HepG2 (cell line): Measurements from ENCODE around the gene MCM8. TPM values are rescaled to one million over a fixed set of nuclear protein-coding genes. Genes with fewer than 3 reads are reported as not detected.

ENCODE experiments used
- AKAP8 ChIP-seq: sonication (generic); formaldehyde crosslinking; IDR thresholded peaks from 2 replicates; pipeline ENCODE4 v1.5.1; 2020; ENCODE audit warnings: mild to moderate bottlenecking, missing genetic modification reagents
- HIVEP1 ChIP-seq: sonication (generic); formaldehyde crosslinking; IDR thresholded peaks from 2 replicates; pipeline ENCODE4 v1.4.0; 2020; ENCODE audit warnings: mild to moderate bottlenecking, missing genetic modification reagents
- IRF2 ChIP-seq: IDR thresholded peaks from 2 replicates; pipeline ENCODE4 v1.6.1; 2018; ENCODE audit warnings: missing genetic modification reagents, missing compliant biosample characterization
- JUND ChIP-seq: sonication (generic); formaldehyde crosslinking; IDR thresholded peaks from 2 replicates; pipeline ENCODE4 v1.8.0; 2022; ENCODE audit warnings: mild to moderate bottlenecking, missing genetic modification reagents
- MIXL1 ChIP-seq: IDR thresholded peaks from 2 replicates; pipeline ENCODE4 v1.6.1; 2016
- NR1H2 ChIP-seq: sonication (generic); formaldehyde crosslinking; IDR thresholded peaks from 2 replicates; pipeline ENCODE4 v1.8.1; 2022; ENCODE audit warnings: low read depth, missing genetic modification reagents, borderline replicate concordance
- PHF21A ChIP-seq: sonication (generic); formaldehyde crosslinking; IDR thresholded peaks from 2 replicates; pipeline ENCODE4 v1.5.0; 2020; ENCODE audit warnings: mild to moderate bottlenecking, missing genetic modification reagents
- SRF ChIP-seq: IDR thresholded peaks from 2 replicates; pipeline ENCODE4 v1.6.1; 2011; ENCODE audit warnings: mild to moderate bottlenecking, low read depth, low read length, moderate library complexity
- SRSF4 ChIP-seq: fragments of 200-400 bp; formaldehyde crosslinking; IDR thresholded peaks from one replicate; pipeline ENCODE4 v1.6.1; 2018; ENCODE audit warnings: mild to moderate bottlenecking, low read depth, low read length, moderate library complexity; ENCODE audit not compliant: poor library complexity, severe bottlenecking
- SUZ12 ChIP-seq: fragments of 150-350 bp; IDR thresholded peaks from 2 replicates; pipeline ENCODE4 v1.6.1; 2014; ENCODE audit warnings: low read depth, low read length
- ZBTB3 ChIP-seq: sonication (generic); formaldehyde crosslinking; IDR thresholded peaks from 2 replicates; pipeline ENCODE4 v1.4.0; 2020; ENCODE audit warnings: low read depth, mild to moderate bottlenecking, moderate library complexity, missing genetic modification reagents, borderline replicate concordance
- ZNF383 ChIP-seq: sonication (generic); formaldehyde crosslinking; IDR thresholded peaks from 2 replicates; pipeline ENCODE4 v1.4.0; 2020; ENCODE audit warnings: missing genetic modification reagents, mild to moderate bottlenecking, borderline replicate concordance
- ZSCAN21 ChIP-seq: sonication (generic); formaldehyde crosslinking; IDR thresholded peaks from 2 replicates; pipeline ENCODE4 v1.8.0; 2022; ENCODE audit warnings: mild to moderate bottlenecking, missing genetic modification reagents, moderate library complexity, borderline replicate concordance
- polyA plus RNA-seq, 8 experiments: library from polyadenylated mRNA; depleted of rRNA in 3 of 8; stranded (reverse) in 7 of 8; unstranded in 1 of 8; fragments of >200 nt; fragmentation: Illumina TruSeq in 4 of 8; extraction: Trizol in 4 of 8; gene quantifications; 2 replicates each; pipeline versions ENCODE4 v1.2.1 to v1.2.3, GENCODE V29; 2011 to 2016; ENCODE audit warnings: low read depth in 4 of 8, missing spikeins in 1 of 8, mixed read lengths in 1 of 8; ENCODE audit not compliant: insufficient read depth in 1 of 8
- total RNA-seq, 5 experiments: library from RNA; depleted of rRNA; stranded (reverse); fragments of >200 nt; fragmentation: Illumina TruSeq; extraction: Trizol; gene quantifications; 2 replicates each; pipeline ENCODE4 v1.2.3, GENCODE V29; 2016; ENCODE audit warnings: low read depth in 1 of 5
- TF ChIP-seq, protein P1 (sequence below): sonication (generic); formaldehyde crosslinking; IDR thresholded peaks from 2 replicates; pipeline ENCODE4 v1.4.0; 2020; ENCODE audit warnings: missing genetic modification reagents
- TF ChIP-seq, protein P2 (sequence below): sonication (generic); formaldehyde crosslinking; IDR thresholded peaks from 2 replicates; pipeline ENCODE4 v1.4.0; 2020; ENCODE audit warnings: mild to moderate bottlenecking, missing genetic modification reagents
- TF ChIP-seq, protein P3 (sequence below): sonication (generic); formaldehyde crosslinking; IDR thresholded peaks from 2 replicates; pipeline ENCODE4 v1.8.1; 2023; ENCODE audit warnings: mild to moderate bottlenecking, inconsistent platforms, moderate library complexity, missing genetic modification reagents, borderline replicate concordance
- TF ChIP-seq, protein P4 (sequence below): IDR thresholded peaks from 2 replicates; pipeline ENCODE4 v1.6.1; 2016; ENCODE audit warnings: missing biosample characterization, missing genetic modification reagents, low read depth
- TF ChIP-seq, protein P5 (sequence below): sonication (generic); formaldehyde crosslinking; conservative IDR thresholded peaks from 2 replicates; pipeline ENCODE4 v1.4.0; 2020; ENCODE audit warnings: missing genetic modification reagents
- TF ChIP-seq, protein P6 (sequence below): sonication (generic); formaldehyde crosslinking; IDR thresholded peaks from 2 replicates; pipeline ENCODE4 v1.9.0; 2021; ENCODE audit warnings: missing genetic modification reagents, mild to moderate bottlenecking, borderline replicate concordance

The MCM8 gene
- total and polyA plus RNA-seq, 2 of the 13 experiments (the other 11 are each of a cell fraction or from before 2014, with no cell fraction given): 11.5 to 59.3 TPM

DNA sequence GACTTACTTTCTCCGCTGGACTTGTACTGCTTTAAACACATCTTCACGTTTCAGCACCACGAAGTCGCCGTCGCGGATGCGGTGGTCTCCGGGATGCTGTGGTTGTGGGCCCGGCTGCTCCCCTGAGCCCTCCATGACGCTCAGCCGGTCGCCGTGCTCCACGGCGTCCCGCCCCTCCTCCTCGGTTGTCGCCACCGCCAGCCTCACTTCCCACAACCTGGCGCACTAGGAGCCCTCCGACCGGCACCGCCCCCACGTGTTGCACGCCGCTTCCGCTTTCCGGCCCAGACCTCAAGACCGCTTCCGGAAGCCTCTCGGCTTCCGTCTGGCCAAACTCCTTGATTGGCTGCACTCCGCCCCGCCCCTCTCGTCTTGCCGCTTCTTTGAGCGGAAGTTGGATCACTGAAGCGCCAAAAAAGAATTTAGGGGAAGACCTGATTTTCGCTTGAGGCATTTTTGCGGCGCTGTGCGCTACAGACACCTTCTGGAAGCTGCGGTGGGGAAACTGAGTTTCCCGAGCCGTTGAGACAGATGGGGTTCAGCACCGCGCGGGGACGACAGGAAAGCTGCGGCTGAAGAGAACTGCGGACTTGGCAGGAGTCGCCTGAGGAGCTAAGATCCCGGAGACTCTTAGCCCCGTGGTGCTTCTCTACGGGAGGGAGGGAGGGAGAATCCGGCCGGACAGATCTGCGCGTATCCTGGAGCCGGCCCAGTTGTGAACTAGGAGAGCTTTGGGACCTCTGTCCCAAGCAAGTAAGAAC, at the start of gene MCM8, which contains the start of gene TRMT6 (continued):
- TF ChIP-seq, protein P1, sequence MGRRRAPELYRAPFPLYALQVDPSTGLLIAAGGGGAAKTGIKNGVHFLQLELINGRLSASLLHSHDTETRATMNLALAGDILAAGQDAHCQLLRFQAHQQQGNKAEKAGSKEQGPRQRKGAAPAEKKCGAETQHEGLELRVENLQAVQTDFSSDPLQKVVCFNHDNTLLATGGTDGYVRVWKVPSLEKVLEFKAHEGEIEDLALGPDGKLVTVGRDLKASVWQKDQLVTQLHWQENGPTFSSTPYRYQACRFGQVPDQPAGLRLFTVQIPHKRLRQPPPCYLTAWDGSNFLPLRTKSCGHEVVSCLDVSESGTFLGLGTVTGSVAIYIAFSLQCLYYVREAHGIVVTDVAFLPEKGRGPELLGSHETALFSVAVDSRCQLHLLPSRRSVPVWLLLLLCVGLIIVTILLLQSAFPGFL (CRISPR knock-in tag): no peak
- TF ChIP-seq, protein P2, sequence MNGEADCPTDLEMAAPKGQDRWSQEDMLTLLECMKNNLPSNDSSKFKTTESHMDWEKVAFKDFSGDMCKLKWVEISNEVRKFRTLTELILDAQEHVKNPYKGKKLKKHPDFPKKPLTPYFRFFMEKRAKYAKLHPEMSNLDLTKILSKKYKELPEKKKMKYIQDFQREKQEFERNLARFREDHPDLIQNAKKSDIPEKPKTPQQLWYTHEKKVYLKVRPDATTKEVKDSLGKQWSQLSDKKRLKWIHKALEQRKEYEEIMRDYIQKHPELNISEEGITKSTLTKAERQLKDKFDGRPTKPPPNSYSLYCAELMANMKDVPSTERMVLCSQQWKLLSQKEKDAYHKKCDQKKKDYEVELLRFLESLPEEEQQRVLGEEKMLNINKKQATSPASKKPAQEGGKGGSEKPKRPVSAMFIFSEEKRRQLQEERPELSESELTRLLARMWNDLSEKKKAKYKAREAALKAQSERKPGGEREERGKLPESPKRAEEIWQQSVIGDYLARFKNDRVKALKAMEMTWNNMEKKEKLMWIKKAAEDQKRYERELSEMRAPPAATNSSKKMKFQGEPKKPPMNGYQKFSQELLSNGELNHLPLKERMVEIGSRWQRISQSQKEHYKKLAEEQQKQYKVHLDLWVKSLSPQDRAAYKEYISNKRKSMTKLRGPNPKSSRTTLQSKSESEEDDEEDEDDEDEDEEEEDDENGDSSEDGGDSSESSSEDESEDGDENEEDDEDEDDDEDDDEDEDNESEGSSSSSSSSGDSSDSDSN (CRISPR knock-in tag): peak; percentile 93
- TF ChIP-seq, protein P3, sequence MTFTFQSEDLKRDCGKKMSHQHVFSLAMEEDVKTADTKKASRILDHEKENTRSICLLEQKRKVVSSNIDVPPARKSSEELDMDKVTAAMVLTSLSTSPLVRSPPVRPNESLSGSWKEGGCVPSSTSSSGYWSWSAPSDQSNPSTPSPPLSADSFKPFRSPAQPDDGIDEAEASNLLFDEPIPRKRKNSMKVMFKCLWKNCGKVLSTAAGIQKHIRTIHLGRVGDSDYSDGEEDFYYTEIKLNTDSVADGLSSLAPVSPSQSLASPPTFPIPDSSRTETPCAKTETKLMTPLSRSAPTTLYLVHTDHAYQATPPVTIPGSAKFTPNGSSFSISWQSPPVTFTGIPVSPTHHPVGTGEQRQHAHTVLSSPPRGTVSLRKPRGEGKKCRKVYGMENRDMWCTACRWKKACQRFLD (CRISPR knock-in tag): peak; percentile 90; the same call in 1 of the 2 replicates
- TF ChIP-seq SUZ12: no peak
- no peak for TF ChIP-seq SRSF4
- TF ChIP-seq IRF2 (CRISPR knock-in tag): peak; percentile 98
- peak; percentile 94; the same call in 1 of the 2 replicates for TF ChIP-seq ZBTB3 (CRISPR knock-in tag)
- TF ChIP-seq JUND (CRISPR knock-in tag): no peak
- TF ChIP-seq, protein P4, sequence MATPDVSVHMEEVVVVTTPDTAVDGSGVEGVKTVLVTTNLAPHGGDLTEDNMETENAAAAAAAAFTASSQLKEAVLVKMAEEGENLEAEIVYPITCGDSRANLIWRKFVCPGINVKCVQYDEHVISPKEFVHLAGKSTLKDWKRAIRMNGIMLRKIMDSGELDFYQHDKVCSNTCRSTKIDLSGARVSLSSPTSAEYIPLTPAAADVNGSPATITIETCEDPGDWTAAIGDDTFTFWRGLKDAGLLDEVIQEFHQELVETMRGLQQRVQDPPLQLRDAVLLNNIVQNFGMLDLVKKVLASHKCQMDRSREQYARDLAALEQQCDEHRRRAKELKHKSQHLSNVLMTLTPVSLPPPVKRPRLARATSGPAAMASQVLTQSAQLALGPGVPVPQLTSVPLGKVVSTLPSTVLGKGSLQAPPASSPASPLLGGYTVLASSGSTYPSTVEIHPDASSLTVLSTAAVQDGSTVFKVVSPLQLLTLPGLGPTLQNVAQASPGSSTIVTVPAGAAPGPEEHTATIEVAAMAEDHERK: peak; percentile 79
- TF ChIP-seq, protein P5, sequence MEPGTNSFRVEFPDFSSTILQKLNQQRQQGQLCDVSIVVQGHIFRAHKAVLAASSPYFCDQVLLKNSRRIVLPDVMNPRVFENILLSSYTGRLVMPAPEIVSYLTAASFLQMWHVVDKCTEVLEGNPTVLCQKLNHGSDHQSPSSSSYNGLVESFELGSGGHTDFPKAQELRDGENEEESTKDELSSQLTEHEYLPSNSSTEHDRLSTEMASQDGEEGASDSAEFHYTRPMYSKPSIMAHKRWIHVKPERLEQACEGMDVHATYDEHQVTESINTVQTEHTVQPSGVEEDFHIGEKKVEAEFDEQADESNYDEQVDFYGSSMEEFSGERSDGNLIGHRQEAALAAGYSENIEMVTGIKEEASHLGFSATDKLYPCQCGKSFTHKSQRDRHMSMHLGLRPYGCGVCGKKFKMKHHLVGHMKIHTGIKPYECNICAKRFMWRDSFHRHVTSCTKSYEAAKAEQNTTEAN (CRISPR knock-in tag): peak; percentile 75; the same call in 1 of the 2 replicates
- TF ChIP-seq NR1H2: peak; percentile 20; the same call in 1 of the 2 replicates
- peak; percentile 94 for TF ChIP-seq PHF21A (CRISPR knock-in tag)
- TF ChIP-seq ZSCAN21 (CRISPR knock-in tag): peak; percentile 97
- TF ChIP-seq, protein P6, sequence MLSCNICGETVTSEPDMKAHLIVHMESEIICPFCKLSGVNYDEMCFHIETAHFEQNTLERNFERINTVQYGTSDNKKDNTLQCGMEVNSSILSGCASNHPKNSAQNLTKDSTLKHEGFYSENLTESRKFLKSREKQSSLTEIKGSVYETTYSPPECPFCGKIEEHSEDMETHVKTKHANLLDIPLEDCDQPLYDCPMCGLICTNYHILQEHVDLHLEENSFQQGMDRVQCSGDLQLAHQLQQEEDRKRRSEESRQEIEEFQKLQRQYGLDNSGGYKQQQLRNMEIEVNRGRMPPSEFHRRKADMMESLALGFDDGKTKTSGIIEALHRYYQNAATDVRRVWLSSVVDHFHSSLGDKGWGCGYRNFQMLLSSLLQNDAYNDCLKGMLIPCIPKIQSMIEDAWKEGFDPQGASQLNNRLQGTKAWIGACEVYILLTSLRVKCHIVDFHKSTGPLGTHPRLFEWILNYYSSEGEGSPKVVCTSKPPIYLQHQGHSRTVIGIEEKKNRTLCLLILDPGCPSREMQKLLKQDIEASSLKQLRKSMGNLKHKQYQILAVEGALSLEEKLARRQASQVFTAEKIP (CRISPR knock-in tag): no peak
- 0 out of 2 replicates have a peak, but pooled peaks have one; percentile 79 for TF ChIP-seq ZNF383
- TF ChIP-seq MIXL1 (CRISPR knock-in tag): peak; percentile 89
- peak; percentile 96 for TF ChIP-seq HIVEP1 (CRISPR knock-in tag)
- peak; percentile 91 for TF ChIP-seq AKAP8 (CRISPR knock-in tag)
- peak; percentile 73; the same call in 1 of the 2 replicates for TF ChIP-seq SRF
